Measurements from ENCODE around the gene HES2.

- no peak for TF ChIP-seq CTCF (IDR thresholded peaks at IDR 0.05; ENCODE audit: insufficient read depth, low read length, poor library complexity, severe bottlenecking)
- no peak for TF ChIP-seq EZH2phosphoT487 (conservative IDR thresholded peaks at IDR 0.05; ENCODE audit: low read length)
These were observed 319 bp downstream of the HES2 start for GRCh38 chr1:6419397-6419803.
